GM15510 (cell line): ENCODE data around the gene LYRM9.

ENCODE experiments used
- POLR2A ChIP-seq: IDR thresholded peaks from 3 replicates; pipeline ENCODE4 v1.6.1; 2011; ENCODE audit warnings: borderline replicate concordance; ENCODE audit not compliant: insufficient read length; ENCODE audit errors: extremely low read depth

The LYRM9 gene

GRCh38 chr17:27892866-27893769 lies at the start of gene LYRM9:
LYRM9 (minus strand) TSS chr17:27893365; CDS start chr17:27882694, 10,671 bp downstream.
- TF ChIP-seq POLR2A: peak; percentile 74

DNA sequence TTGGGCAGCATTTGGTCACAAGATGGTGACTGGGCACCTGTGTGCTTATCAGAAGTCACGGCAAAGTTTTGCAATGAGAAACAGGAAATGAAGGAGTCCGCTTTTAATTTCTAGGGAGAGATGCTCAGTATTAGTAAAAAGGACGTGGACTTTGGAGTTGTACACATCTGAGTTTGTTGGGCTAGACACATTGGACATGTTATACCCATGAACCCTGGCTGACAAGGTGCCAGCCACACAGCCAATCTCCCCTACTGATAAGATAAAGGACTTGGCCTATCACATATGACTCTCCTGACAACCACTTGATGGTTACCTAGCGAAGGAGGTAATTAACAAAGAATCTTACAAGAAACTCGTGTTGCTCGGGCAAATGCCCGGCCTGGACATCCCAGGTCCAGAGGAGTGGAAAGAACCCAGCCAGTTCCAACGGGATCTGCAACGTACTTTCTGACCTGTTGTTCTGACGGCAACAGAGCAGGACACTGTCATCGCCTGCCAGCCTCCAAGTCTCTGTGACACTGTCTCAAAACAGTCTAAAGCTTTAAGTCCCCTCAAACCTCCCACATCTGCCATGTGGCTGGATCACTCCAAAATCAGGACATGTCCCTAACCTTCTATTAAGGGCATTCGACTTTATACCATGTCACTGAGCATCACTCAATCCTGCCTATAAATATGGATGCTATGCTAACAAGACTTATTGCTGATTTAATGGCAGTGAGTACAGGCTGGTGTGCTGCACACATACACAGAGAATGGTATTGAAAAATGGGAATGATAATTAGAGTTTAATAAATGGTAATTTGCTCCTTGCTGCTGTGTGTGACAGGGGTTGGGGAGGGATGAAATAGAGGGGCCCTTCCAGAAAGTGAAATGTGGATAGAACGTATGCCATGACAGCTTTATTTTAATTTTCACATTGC lies 47.6 kb upstream of the LYRM9 start:
- no peak for TF ChIP-seq POLR2A

DNA sequence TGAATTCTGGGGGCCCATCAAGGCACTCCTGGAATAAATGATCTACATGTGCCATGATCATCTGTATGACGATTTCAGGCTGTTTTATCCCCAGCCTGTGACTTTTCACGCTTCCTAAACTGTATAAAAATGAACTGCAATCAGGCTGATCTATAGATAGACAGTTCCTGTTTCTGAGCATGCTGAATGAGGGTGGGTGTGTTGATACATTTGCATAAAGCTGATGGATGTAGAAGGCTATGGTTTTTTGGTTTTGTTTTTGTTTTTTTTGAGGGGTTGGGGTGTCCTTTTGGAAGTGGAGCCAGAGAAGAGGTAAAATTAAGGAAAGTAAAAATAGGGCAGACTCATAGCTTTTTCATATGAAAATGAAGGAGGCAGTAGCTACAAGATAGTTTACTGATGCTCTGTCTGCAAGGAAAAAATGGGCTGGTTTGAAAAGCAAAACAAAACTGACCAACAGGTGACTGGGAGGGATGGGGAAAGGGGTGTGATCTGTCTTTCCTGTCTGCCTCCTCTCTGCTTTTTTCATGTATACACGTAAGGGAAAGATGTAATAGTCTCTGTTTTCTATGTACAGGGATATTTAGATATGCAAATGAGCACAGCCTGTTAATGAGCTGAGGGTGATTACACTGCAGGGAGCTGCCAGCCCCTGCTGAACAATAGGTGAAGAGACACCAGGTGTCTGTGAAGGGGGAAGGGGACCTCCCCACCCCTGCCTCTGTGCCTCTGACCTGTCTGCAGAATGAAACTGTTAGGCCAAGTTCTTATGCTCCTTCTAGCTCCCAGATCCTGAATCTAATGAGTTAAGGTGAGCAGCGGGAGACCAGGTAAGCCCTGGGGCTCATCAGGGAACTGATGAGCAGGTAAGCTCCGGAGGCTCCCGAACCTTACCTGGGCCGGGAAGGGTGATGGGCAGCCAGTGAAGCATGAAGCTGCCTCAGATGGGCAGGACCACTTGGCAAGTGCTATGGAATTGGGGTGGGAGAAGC lies 46.6 kb upstream of the LYRM9 start:
- no peak for TF ChIP-seq POLR2A

GRCh38 chr17:27938864-27939263 lies 45.7 kb upstream of the LYRM9 start:
- no peak for TF ChIP-seq POLR2A

GRCh38 chr17:27938241-27938640 lies 45.1 kb upstream of the LYRM9 start:
- TF ChIP-seq POLR2A: no peak

GRCh38 chr17:27937025-27937546 lies 43.9 kb upstream of the LYRM9 start:
- no peak for TF ChIP-seq POLR2A

DNA sequence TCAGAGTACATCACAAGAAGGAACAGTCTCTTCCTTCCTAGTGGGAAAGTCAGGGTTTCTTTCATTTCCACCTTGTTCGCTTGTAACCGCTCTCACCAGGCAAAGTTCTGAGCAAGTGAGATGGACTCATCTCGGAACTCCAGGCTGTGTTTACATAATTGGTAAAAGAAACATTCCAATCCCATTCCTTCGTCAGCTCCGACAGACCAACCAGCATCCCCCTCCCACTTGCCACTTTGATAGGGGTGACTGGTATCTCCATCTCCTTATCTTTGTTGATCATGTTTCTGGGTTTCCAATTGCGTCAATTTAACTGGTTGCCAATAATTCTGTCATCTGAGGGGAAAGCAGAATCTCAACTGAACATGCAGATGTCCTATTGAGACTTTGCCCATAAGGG lies 36.8 kb upstream of the LYRM9 start:
- TF ChIP-seq POLR2A: no peak

GRCh38 chr17:27928587-27928986 lies 35.4 kb upstream of the LYRM9 start:
- TF ChIP-seq POLR2A: no peak

- no peak for TF ChIP-seq POLR2A
Observed at GRCh38 chr17:27927781-27928180, 34.6 kb upstream of the LYRM9 start.

- TF ChIP-seq POLR2A: no peak
Observed at GRCh38 chr17:27921599-27921998, 28.4 kb upstream of the LYRM9 start.

GRCh38 chr17:27921077-27921476 lies 27.9 kb upstream of the LYRM9 start:
- TF ChIP-seq POLR2A: no peak

DNA sequence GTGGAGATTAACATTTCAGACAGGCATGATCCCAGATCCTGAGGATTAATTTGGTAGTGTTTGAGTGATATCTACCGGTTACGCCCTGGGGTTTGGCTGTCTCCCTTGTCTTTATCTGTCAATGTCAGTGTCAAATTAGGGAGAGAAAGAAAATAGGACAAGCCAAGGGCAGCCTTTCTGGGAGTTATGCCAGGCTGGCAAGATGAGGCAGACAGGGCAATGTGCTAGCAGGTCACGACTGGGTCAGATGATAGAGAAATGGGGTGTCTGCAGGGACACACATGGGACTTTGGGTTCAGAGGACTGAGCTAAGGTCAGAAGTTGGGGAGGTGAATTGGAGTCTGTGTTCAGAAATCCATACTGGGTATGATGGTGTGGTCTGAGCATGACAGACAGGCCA lies 27.4 kb upstream of the LYRM9 start:
- TF ChIP-seq POLR2A: no peak

GRCh38 chr17:27919079-27919478 lies 25.9 kb upstream of the LYRM9 start:
- TF ChIP-seq POLR2A: no peak

DNA sequence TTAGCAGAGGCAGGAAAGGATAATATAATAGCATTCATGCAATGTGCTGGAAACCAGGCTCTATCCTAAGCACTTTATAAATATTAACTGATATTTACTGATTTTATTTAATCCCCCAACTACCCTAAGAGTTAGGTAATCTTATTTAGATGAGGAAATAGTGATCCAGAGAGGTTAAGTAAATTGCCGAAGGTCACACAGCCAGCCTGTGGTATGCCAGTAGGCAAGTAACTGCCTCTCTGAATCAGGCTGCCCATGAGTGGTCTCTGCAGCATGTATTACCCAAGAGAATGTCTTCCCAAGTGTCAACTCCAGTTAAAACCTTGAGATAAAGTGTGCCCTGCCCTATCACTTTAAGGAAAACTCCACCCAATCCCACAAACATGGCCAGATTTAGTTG lies 25.3 kb upstream of the LYRM9 start:
- TF ChIP-seq POLR2A: no peak
